Heart left ventricle (tissue), 13 donors: ENCODE data around the gene STEAP4.

Experiments
- POLR2A ChIP-seq, 2 donors: fragments of 450-650 bp; IDR thresholded peaks; one replicate each; pipeline ENCODE4 v1.6.1; 2017; ENCODE audit warnings: antibody characterized with exemption in 2 of 2, mild to moderate bottlenecking in 2 of 2, moderate library complexity in 2 of 2
- TF ChIP-seq, protein P1 (sequence below), 12 donors: fragments of 200-600 bp; sonication (generic) in 4 of 12; IDR thresholded peaks; one replicate each; pipeline versions ENCODE4 v1.5.0 to v1.8.0; 2018 to 2022; ENCODE audit warnings: antibody characterized with exemption in 12 of 12, mild to moderate bottlenecking in 5 of 12
- donor health status: ischemic (EF 13 %, LVEDD 7.1; RV severe dilation, severe dysfunction).
- donor health status: DM: no; HTN: yes; CAD: no.
- donor health status: DM: no; HTN: no; CAD: no.
- donor health status: ischemic (EF 25% LVEDD 6.9; RV normal size, moderate dysfunction).
- donor health status: ischemic (EF 25% LVEDD 5.7; RV mildly dilated, moderate dysfunction).
- donor health status: ischemic (EF 35%, LVEDD 5.7; RV mildly dilated, moderate dysfunction).
- donor health status: nonischemic (EF 11% LVEDD 7.7; RV severe dilation, severe dysfunction).
- donor health status: DM: yes; HTN: yes; CAD: no.
- donor health status: PGD.
- donor health status: ischemic (EF 29% LVEDD 5.4; RV normal size, mild dysfunction).
- donor health status: nonischemic (EF 23%, LVEDD 6.1; RV moderate dilation, normal function).

DNA sequence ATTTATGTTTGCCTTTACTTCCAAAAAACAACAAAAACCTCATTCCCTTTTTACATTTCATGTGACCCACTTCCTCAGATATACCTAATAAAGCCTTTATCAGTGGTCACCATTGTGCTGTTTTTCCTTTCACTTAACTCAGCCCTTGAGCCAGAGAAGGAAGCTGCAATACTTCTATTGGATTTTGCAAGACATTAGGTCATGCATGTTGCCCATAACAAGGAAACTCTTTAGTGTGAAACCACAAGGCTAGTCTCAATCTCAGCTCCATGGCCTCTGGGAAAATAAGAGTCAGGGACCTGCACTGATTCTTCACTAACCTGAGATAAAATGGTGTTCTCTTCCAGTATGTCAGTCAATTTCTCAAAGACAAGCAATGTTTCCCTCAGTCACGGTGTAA, 27.8 kb downstream of the STEAP4 start:
- TF ChIP-seq, protein P1, sequence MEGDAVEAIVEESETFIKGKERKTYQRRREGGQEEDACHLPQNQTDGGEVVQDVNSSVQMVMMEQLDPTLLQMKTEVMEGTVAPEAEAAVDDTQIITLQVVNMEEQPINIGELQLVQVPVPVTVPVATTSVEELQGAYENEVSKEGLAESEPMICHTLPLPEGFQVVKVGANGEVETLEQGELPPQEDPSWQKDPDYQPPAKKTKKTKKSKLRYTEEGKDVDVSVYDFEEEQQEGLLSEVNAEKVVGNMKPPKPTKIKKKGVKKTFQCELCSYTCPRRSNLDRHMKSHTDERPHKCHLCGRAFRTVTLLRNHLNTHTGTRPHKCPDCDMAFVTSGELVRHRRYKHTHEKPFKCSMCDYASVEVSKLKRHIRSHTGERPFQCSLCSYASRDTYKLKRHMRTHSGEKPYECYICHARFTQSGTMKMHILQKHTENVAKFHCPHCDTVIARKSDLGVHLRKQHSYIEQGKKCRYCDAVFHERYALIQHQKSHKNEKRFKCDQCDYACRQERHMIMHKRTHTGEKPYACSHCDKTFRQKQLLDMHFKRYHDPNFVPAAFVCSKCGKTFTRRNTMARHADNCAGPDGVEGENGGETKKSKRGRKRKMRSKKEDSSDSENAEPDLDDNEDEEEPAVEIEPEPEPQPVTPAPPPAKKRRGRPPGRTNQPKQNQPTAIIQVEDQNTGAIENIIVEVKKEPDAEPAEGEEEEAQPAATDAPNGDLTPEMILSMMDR (IDR thresholded peaks at IDR 0.05), result no peak
- TF ChIP-seq POLR2A (IDR thresholded peaks at IDR 0.05), result no peak
